HEK293T (cell line): Measurements from ENCODE around the gene PPFIA2.

ENCODE experiments used
- ELF4 ChIP-seq: fragments of 450-650 bp; IDR thresholded peaks from 2 replicates; pipeline ENCODE4 v1.6.1; 2017; ENCODE audit warnings: antibody characterized with exemption
- FOXA1 ChIP-seq: fragments of 450-650 bp; IDR thresholded peaks from 2 replicates; pipeline ENCODE4 v1.6.1; 2016; ENCODE audit warnings: mild to moderate bottlenecking
- FOXK2 ChIP-seq: fragments of 450-650 bp; IDR thresholded peaks from 2 replicates; pipeline ENCODE4 v1.6.1; 2016; ENCODE audit warnings: mild to moderate bottlenecking
- LEF1 ChIP-seq: fragments of 450-650 bp; IDR thresholded peaks from 2 replicates; pipeline ENCODE4 v1.6.1; 2017; ENCODE audit warnings: mild to moderate bottlenecking, borderline replicate concordance
- NFRKB ChIP-seq: fragments of 450-650 bp; IDR thresholded peaks from 2 replicates; pipeline ENCODE4 v1.6.1; 2016; ENCODE audit warnings: mild to moderate bottlenecking, moderate library complexity
- PKNOX1 ChIP-seq: fragments of 450-650 bp; IDR thresholded peaks from 2 replicates; pipeline ENCODE4 v1.6.1; 2016
- SUZ12 ChIP-seq: fragments of 450-650 bp; IDR thresholded peaks from 2 replicates; pipeline ENCODE4 v1.6.1; 2016; ENCODE audit warnings: mild to moderate bottlenecking

- TF ChIP-seq PKNOX1 = no peak
- no peak for TF ChIP-seq FOXK2
- no peak for TF ChIP-seq FOXA1
- TF ChIP-seq LEF1 = no peak
- TF ChIP-seq ELF4 = no peak
- no peak for TF ChIP-seq SUZ12
- TF ChIP-seq NFRKB = no peak
These were observed 357.9 kb downstream of the PPFIA2 start for GRCh38 chr12:81401241-81401640.
